Peyer's patch (tissue), 4 donors: ENCODE measurements around the gene HRH4. TPM values are rescaled to one million over a fixed set of nuclear protein-coding genes. Genes with fewer than 3 reads are reported as not detected.

Experiments used
- DNase-seq, 3 donors: peaks; one replicate each; pipeline ENCODE4 v3.0.0-alpha.2; 2017 to 2019
- H3K27ac ChIP-seq, 4 donors: fragments of 200-600 bp; sonication (generic); one replicate each; pipeline ENCODE4 v1.5.1; 2016 to 2019
- H3K27me3 ChIP-seq, 2 donors: fragments of 200-600 bp; sonication (generic); one replicate each; pipeline ENCODE4 v1.5.1; 2019
- H3K36me3 ChIP-seq, 3 donors: fragments of 200-600 bp; sonication (generic); one replicate each; pipeline ENCODE4 v1.5.1; 2016 to 2019
- H3K4me1 ChIP-seq, 4 donors: fragments of 200-600 bp; sonication (generic); one replicate each; pipeline ENCODE4 v1.5.1; 2016 to 2019
- H3K4me3 ChIP-seq, 4 donors: fragments of 200-600 bp; sonication (generic); 1 replicate in 3 of 4; 2 replicates in 1 of 4; pipeline ENCODE4 v1.5.1; 2016 to 2019; ENCODE audit warnings: mild to moderate bottlenecking in 1 of 4
- H3K9me3 ChIP-seq, 4 donors: fragments of 200-600 bp; sonication (generic); one replicate each; pipeline ENCODE4 v1.5.1; 2016 to 2019; ENCODE audit warnings: mild to moderate bottlenecking in 1 of 4
- POLR2A ChIP-seq, 2 donors: fragments of 450-650 bp; IDR thresholded peaks; one replicate each; pipeline ENCODE4 v1.5.1; 2017; ENCODE audit warnings: antibody characterized with exemption in 2 of 2, mild to moderate bottlenecking in 2 of 2, moderate library complexity in 2 of 2
- total RNA-seq, 4 donors: library from RNA; depleted of rRNA; stranded (reverse); fragments of >200 nt; gene quantifications; one replicate each; pipeline ENCODE4 v1.1.0, GENCODE V29; 2016
- TF ChIP-seq, protein P1 (sequence below), 6 experiments: fragments of 450-650 bp in 4 of 6; fragments of 200-600 bp in 2 of 6; sonication (generic) in 1 of 6; IDR thresholded peaks; one replicate each; pipeline ENCODE4 v1.5.1; 2017 to 2019; ENCODE audit warnings: antibody characterized with exemption in 6 of 6, mild to moderate bottlenecking in 3 of 6, moderate library complexity in 1 of 6

The HRH4 gene
- total RNA-seq, 4 donors from 2014 or later = not detected

- H3K27ac ChIP-seq = no peak overlapping the region
- H3K4me3 ChIP-seq = no peak overlapping the region
- no peak for TF ChIP-seq POLR2A (IDR thresholded peaks at IDR 0.05)
- TF ChIP-seq, protein P1, sequence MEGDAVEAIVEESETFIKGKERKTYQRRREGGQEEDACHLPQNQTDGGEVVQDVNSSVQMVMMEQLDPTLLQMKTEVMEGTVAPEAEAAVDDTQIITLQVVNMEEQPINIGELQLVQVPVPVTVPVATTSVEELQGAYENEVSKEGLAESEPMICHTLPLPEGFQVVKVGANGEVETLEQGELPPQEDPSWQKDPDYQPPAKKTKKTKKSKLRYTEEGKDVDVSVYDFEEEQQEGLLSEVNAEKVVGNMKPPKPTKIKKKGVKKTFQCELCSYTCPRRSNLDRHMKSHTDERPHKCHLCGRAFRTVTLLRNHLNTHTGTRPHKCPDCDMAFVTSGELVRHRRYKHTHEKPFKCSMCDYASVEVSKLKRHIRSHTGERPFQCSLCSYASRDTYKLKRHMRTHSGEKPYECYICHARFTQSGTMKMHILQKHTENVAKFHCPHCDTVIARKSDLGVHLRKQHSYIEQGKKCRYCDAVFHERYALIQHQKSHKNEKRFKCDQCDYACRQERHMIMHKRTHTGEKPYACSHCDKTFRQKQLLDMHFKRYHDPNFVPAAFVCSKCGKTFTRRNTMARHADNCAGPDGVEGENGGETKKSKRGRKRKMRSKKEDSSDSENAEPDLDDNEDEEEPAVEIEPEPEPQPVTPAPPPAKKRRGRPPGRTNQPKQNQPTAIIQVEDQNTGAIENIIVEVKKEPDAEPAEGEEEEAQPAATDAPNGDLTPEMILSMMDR (IDR thresholded peaks at IDR 0.05) = no peak
- no peaks in the 10 kb centered on the region for H3K4me1 ChIP-seq
- H3K36me3 ChIP-seq = no peaks in the 10 kb centered on the region
- no peaks in the 10 kb centered on the region for H3K27me3 ChIP-seq
- H3K9me3 ChIP-seq = no peaks in the 10 kb centered on the region
- no peak for DNase-seq
These were observed 45.7 kb downstream of the HRH4 start for GRCh38 chr18:24506175-24506574.

GRCh38 chr18:24509435-24509834 lies 49.0 kb downstream of the HRH4 start:
- DNase-seq = no peak
- Histone ChIP-seq H3K4me3 (no peak overlapping the region), H3K27me3 (no peaks in the 10 kb centered on the region), H3K27ac (no peak overlapping the region), H3K4me1 (no peaks in the 10 kb centered on the region), H3K36me3 (no peaks in the 10 kb centered on the region), H3K9me3 (no peaks in the 10 kb centered on the region)
- TF ChIP-seq POLR2A (IDR thresholded peaks at IDR 0.05) = no peak
- TF ChIP-seq, protein P1 (IDR thresholded peaks at IDR 0.05) = no peak

GRCh38 chr18:24514439-24514838 lies 54.0 kb downstream of the HRH4 start:
- TF ChIP-seq, protein P1 (IDR thresholded peaks at IDR 0.05) = peak; percentile 14 to 52 (median 46)
- TF ChIP-seq POLR2A (IDR thresholded peaks at IDR 0.05) = no peak
- Histone ChIP-seq H3K4me1 (no peaks in the 10 kb centered on the region), H3K27ac (no peak overlapping the region), H3K9me3 (no peaks in the 10 kb centered on the region), H3K27me3 (no peaks in the 10 kb centered on the region), H3K4me3 (no peak overlapping the region), H3K36me3 (no peaks in the 10 kb centered on the region)
- DNase-seq = no peak

DNA sequence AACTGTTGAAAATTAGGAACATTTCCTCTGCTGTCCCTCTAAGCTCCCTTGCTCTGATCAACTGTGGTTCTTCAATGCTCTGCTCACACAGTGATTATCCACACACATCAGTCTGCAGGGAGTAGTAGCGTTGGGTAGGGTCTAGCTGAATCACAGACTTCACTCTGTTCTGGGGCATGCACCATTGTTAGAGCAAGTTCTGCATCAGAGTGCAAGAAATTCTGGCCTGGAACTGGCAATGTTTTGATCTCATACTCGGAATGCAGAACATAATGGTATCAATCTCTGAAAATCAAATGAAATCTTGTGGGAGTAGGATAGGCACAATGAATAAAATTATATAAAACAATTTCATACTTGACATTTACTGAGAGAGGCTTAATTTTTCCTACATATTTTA lies 55.3 kb downstream of the HRH4 start:
- H3K36me3 ChIP-seq = no peaks in the 10 kb centered on the region
- H3K27ac ChIP-seq = no peak overlapping the region
- H3K4me3 ChIP-seq = no peak overlapping the region
- H3K27me3 ChIP-seq = no peaks in the 10 kb centered on the region
- no peaks in the 10 kb centered on the region for H3K4me1 ChIP-seq
- H3K9me3 ChIP-seq = no peaks in the 10 kb centered on the region
- DNase-seq = no peak
- TF ChIP-seq, protein P1 (IDR thresholded peaks at IDR 0.05) = no peak
- no peak for TF ChIP-seq POLR2A (IDR thresholded peaks at IDR 0.05)

GRCh38 chr18:24516261-24516660 lies 55.8 kb downstream of the HRH4 start:
- TF ChIP-seq, protein P1 (IDR thresholded peaks at IDR 0.05) = no peak
- TF ChIP-seq POLR2A (IDR thresholded peaks at IDR 0.05) = no peak

GRCh38 chr18:24517554-24517953 lies 57.1 kb downstream of the HRH4 start:
- H3K4me3 ChIP-seq = no peak overlapping the region
- DNase-seq = no peak
- no peak overlapping the region for H3K27ac ChIP-seq
- no peaks in the 10 kb centered on the region for H3K27me3 ChIP-seq
- TF ChIP-seq, protein P1 (IDR thresholded peaks at IDR 0.05) = no peak
- no peak for TF ChIP-seq POLR2A (IDR thresholded peaks at IDR 0.05)
- no peaks in the 10 kb centered on the region for H3K4me1 ChIP-seq
- H3K9me3 ChIP-seq = no peaks in the 10 kb centered on the region
- no peaks in the 10 kb centered on the region for H3K36me3 ChIP-seq

More at GRCh38 chr18:24516261-24516660, 55.8 kb downstream of the HRH4 start:
- Histone ChIP-seq H3K4me3 (no peak overlapping the region), H3K4me1 (no peaks in the 10 kb centered on the region), H3K27me3 (no peaks in the 10 kb centered on the region), H3K9me3 (no peaks in the 10 kb centered on the region), H3K27ac (no peak overlapping the region), H3K36me3 (no peaks in the 10 kb centered on the region)
- no peak for DNase-seq
